ENCODE measurements around the gene UPF3A.

DNA sequence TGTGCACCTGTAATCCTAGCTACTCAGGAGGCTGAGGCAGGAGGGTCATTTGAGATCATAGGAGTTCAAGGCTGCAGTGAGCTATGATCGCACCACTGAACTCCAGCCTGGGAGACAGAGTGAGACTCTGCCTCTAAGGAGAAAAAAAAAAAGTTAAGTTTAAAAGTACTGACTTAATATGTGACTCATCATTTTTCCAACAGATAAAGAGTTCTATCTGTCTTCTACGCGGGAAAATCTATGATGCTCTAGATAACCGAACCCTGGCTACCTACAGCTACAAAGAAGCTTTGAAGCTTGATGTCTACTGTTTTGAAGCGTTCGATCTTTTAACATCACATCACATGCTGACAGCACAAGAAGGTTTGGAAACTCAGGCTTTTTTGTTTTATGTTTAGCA, 39.5 kb upstream of the UPF3A start:
- no peak for TF ChIP-seq POLR2A (IDR thresholded peaks at IDR 0.05)
- TF ChIP-seq, protein P1, sequence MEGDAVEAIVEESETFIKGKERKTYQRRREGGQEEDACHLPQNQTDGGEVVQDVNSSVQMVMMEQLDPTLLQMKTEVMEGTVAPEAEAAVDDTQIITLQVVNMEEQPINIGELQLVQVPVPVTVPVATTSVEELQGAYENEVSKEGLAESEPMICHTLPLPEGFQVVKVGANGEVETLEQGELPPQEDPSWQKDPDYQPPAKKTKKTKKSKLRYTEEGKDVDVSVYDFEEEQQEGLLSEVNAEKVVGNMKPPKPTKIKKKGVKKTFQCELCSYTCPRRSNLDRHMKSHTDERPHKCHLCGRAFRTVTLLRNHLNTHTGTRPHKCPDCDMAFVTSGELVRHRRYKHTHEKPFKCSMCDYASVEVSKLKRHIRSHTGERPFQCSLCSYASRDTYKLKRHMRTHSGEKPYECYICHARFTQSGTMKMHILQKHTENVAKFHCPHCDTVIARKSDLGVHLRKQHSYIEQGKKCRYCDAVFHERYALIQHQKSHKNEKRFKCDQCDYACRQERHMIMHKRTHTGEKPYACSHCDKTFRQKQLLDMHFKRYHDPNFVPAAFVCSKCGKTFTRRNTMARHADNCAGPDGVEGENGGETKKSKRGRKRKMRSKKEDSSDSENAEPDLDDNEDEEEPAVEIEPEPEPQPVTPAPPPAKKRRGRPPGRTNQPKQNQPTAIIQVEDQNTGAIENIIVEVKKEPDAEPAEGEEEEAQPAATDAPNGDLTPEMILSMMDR (IDR thresholded peaks at IDR 0.05), result no peak

Data from upper lobe of left lung (tissue), 4 donors.